Activated CD4-positive, CD25-positive, alpha-beta regulatory T cell (primary cell): ENCODE data around the gene FLNC.

Experiments used
- DNase-seq, 4 experiments: peaks; one replicate each; lab custom pipeline; 2025; lab: John Stamatoyannopoulos, UW

FLNC gene

DNA sequence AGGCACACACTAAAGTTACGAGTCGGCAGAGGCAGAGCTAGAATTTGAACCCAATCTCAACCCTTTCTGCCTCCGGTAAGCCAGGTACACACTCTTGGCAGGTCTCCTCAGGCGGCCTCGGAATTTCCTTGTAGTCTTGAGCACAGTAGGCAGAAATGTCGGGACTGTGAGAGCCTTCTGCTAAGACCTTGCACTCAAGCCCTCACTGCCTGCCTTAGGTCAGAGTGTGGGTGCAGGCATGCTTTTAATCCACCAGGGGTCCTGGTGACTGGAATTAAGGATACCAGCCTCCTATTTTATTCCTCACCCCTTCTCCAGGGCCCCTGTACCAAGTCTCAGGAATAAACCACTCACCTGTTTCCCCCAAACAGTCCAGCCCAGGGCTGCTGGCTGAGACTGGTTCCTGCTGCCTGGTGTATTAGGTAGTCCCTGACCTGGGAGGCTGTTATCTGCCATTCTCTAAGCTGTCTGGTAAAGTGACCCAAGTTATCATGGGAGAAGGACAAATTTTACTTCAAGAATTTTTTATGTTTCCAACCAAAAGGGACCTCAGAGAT is 33.3 kb downstream of the FLNC start:
- DNase-seq = no peak

GRCh38 chr7:128865303-128865702 is 35.1 kb downstream of the FLNC start:
- no peak for DNase-seq

GRCh38 chr7:128865996-128866877 is 36.0 kb downstream of the FLNC start:
- no peak for DNase-seq

DNA sequence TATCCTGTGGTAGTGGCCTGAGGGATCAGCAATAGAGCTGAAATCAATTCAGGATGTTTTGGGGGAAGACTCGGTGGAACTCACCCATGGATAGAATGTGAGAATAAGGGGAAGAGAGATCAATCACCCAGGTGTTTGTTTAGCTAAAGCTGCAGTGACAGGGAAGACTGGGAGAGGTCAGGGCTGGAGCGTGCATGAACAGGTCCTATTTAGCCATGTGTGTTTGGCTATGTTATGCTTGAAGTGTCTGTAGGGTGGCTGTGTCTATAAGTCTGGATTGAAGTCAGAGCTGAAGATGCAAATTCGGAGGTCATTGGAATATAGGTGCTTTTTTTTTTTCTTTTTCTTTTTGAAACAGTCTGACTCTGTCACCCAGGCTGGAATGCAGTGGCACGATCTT is 37.0 kb downstream of the FLNC start:
- DNase-seq = no peak

DNA sequence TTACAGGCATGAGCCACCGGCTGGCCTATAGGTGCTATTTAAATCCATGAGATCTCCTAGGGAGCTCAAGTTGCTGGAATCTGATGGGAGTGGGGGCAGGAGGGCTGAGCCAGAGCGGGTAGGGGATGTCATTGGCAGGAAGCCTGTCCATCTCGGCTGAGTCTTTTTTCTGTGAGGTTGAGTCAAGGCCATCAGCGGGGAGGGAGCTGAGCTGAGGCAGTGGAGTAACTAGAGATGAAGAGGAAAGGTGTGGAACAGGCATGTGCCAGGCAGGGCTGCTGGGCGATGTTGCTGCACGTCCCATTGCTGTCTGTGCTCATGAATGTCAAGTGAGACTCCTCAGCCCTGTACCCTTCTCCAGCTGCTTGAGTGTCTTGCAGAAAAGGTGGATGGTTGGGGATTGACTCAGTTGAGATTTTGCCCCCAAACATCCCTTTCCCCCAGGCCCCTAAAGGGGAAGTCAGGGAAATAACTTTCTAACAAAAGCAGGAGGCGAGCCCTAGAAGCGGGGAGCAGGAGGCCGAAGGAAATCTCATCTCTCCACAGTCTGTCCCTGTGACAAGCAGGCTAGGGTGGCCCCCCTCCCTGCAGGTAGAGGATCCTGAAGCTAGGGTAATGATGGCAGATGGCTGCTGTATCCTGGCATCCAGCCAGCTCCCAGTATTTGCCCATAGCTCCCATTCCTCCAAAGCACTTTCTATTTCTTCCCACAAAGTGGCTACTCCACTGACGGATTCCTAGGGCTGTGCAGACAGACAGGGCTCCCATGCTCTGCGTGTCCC is 37.8 kb downstream of the FLNC start:
- DNase-seq = no peak

- DNase-seq = no peak
These were observed 38.5 kb downstream of the FLNC start for GRCh38 chr7:128868624-128869137.

GRCh38 chr7:128869138-128869943 is 39.1 kb downstream of the FLNC start:
- peak in 1 of 4 experiments; percentile 15 for DNase-seq

GRCh38 chr7:128869944-128870285 is 39.7 kb downstream of the FLNC start:
- DNase-seq = no peak

DNA sequence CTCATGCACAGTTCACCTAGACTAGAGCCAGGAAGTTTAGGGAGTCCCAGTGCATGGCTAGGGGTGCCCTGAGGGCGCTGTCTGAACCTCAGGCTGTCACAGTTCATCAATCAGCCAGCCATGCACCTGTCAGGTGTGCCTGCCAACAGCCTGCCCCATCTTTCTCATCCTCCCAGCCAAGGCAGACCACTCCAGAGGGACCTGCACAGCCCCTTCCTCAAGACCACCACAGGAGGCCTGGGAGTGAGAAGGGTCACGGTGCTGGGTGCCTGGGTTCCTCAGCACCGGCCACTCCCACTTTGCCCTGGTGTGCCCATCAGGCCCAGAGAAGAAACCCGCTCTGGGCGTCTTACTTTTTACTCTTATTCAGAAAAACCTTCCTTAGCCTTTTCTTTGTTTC is 40.8 kb downstream of the FLNC start:
- no peak for DNase-seq

DNA sequence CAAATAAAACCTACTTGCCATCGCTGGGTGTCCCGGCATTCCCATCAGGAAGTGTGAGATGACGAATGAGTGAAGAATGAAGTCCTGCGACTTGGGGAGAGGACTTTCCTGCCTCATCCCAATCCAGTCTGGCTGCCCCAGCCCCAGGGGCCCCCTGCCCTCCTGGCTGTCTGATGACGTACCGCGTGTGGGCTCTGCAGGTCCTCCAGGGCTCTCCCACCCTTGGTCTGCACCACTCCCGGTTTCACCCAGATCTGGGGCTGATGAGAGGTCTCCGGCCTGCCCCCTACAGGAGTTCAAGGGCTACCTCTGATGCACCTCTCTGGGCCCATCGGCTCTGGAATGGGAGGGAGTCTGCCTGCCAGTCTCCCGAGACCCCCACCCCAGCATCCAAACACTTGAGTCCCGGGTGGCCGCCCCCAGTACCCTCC is 42.2 kb downstream of the FLNC start:
- no peak for DNase-seq

DNA sequence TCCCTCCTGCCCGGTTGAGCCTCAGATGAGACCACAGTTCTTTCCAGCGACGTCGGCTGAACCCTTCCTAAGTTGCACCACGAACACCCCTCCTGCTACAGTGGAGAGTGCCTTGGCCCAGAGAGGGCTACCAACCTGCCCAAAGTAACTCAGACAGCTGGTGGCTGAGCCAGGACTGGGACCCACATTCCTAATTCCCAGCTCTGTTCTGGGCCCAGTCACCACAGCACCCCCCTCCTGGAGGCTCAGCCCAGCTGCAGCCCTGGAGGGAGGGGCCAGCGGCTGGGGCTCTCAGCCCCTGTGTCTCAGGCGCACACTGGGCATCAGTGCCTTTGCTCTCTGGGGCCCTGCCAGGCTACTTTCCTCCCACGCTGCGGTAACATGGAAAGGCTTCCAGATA is 43.0 kb downstream of the FLNC start:
- no peak for DNase-seq

DNA sequence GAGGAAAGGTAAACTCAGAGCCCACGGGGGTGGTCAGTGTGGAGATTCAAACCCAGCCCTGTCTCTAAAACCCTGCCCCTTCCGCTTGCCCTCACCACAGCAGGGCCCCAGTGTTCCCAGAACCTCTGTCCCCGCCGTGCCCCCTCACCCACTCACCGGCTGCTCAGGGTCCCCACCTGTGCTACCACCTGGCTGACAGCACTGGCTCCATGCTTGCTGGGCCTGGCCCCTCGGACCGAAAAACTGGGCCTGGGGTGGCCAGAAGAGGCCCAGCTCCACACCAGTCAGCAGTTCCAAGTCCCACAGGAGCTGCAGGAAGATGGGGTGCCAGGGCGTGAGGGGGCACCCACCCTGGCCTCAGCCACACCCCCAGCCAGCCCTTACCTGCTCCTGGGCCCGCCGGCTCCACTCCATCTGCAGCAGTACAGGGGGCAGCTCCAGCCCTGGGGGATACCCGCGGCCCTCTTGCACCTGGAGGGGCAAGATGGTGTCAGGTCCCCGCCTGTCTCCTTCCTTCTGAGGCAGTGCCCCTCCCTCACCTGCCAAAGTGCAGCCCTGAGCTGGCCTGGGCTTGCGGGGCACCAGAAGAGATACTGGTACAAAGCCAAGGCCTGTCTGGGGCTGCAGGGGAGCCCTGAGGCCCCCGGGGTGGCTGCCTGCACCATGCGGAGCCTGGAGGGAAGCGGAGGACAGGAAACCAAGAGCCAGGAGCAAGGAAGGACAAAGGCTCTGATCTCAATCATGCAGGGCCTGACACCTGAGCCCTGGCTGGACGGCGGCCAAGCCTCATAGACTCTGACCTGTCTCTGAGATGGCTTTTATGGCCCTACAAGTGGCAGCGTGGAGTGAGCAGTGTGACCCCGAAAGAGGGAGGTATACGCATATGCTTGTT is 44.2 kb downstream of the FLNC start:
- DNase-seq = no peak

GRCh38 chr7:128875523-128875948 is 45.3 kb downstream of the FLNC start:
- DNase-seq = no peak

DNA sequence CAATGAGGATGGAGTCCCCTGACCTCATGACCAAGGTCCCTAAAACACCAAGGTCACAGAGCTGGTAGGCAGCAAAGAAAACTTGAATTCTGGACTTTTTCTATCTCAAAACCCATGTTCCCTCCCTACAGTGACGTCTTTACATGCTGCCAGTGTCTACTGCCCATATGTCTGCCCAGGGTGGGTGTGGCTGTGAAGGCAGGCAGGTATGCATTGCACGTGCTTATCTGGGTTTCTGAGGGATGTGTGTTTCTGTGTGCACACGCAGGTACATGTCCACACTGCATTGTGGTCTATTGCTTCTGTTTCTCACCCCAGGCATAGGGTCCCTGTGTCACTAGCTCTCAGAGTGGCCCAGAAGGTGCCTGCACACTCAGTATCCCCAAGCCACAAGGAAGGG is 45.9 kb downstream of the FLNC start:
- DNase-seq = no peak

DNA sequence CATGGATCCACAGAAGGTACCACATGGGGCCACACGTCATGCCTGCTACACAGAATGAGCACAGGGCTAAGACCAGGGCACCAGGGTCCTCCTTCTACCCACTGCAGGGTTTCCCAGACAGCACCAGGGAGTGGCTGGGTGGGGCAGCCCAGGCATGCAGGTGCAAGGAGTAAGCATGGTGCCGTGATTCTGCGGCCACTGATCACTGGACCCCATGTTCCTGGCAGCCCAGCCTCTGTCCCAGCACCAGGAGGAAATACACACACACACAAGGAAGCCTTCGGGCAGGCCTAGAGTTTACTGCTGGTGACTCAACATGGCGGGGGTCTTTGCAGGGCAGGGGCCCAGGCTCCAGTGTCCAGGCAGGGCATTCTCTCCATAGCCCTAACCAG is 46.4 kb downstream of the FLNC start:
- no peak for DNase-seq

GRCh38 chr7:128876978-128877755 is 47.0 kb downstream of the FLNC start:
- DNase-seq = no peak

- DNase-seq = no peak
These were observed 47.5 kb downstream of the FLNC start for GRCh38 chr7:128877756-128878120.

DNA sequence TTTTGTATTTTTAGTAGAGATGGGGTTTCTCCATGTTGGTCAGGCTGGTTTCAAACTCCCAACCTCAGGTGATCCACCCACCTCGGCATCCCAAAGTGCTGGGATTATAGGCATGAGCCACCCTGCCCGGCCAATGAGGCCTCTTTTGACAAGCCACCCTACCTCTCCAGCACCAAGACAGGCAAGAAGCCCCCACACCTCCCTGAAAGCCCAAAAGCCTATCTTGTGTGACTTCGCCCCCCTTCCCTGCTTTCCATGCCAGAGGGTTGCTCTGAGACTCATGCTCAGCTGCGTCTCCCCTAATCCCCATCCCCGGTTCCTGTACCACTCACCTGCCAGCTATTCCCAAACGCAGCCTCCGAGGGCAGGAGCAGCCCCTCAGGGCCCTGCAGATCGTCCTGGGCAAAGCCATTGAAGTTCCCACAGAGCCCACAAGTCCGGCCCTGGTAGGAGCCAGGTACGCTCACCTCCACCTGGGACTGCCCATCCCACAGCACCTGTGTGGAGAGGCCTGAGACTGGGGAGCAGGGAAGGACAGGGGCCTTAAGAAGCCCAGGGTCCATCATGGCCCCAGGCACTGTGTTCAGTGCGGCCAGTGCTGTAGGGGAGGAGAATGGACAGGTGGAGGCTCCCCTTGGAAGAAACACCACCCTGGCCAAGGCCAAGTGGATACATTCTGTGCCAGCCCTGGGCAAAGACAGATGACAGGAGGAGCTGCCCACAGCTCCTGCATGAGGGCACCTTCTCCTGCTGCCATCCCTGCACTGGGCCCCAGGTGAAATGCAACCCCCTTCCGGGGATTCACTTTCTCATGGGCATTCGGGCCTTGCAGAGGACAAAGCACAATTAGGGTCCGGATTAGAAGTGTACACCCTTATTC is 48.3 kb downstream of the FLNC start:
- DNase-seq = no peak

- DNase-seq = no peak
These were observed 49.3 kb downstream of the FLNC start for GRCh38 chr7:128879461-128879938.
